ENCODE results near the gene BANF2.

- TF ChIP-seq CTCF (IDR thresholded peaks at IDR 0.05) = no peak
- TF ChIP-seq EP300 (IDR thresholded peaks at IDR 0.05) = no peak
Measured at GRCh38 chr20:17767624-17768023, 67.9 kb downstream of the BANF2 start.
